SK-N-SH (cell line): ENCODE results near the gene AP1B1.

Experiments used
- EP300 ChIP-seq, 2 experiments: IDR thresholded peaks; 2 replicates each; pipeline versions ENCODE4 v1.4.0 to v1.6.1; 2012; ENCODE audit warnings: borderline replicate concordance in 1 of 2, low read depth in 1 of 2, low read length in 1 of 2
- POLR2AphosphoS5 ChIP-seq: IDR thresholded peaks from 2 replicates; pipeline ENCODE4 v1.6.1; 2012; ENCODE audit warnings: low read depth, low read length
- SMC3 ChIP-seq: IDR thresholded peaks from 2 replicates; pipeline ENCODE4 v1.6.1; 2012; ENCODE audit warnings: low read depth, low read length, improper control_type of control experiment
- TAF1 ChIP-seq: IDR thresholded peaks from 2 replicates; pipeline ENCODE4 v1.6.1; 2012; ENCODE audit warnings: low read depth, mild to moderate bottlenecking, low read length, moderate library complexity, borderline replicate concordance
- TCF12 ChIP-seq: IDR thresholded peaks from 2 replicates; pipeline ENCODE4 v1.4.0; 2012
- TF ChIP-seq, protein P1 (sequence below): IDR thresholded peaks from 2 replicates; pipeline ENCODE4 v1.4.0; 2012; ENCODE audit warnings: low read depth
- TF ChIP-seq, protein P2 (sequence below): fragments of 200-600 bp; sonication (generic); IDR thresholded peaks from 2 replicates; pipeline ENCODE4 v1.6.1; 2017; ENCODE audit warnings: antibody characterized with exemption, mild to moderate bottlenecking, moderate library complexity
- TF ChIP-seq, protein P3 (sequence below): fragments of 150-350 bp; IDR thresholded peaks from 2 replicates; pipeline ENCODE4 v1.6.1; 2017; ENCODE audit warnings: antibody characterized with exemption, low read length, low read depth, borderline replicate concordance

DNA sequence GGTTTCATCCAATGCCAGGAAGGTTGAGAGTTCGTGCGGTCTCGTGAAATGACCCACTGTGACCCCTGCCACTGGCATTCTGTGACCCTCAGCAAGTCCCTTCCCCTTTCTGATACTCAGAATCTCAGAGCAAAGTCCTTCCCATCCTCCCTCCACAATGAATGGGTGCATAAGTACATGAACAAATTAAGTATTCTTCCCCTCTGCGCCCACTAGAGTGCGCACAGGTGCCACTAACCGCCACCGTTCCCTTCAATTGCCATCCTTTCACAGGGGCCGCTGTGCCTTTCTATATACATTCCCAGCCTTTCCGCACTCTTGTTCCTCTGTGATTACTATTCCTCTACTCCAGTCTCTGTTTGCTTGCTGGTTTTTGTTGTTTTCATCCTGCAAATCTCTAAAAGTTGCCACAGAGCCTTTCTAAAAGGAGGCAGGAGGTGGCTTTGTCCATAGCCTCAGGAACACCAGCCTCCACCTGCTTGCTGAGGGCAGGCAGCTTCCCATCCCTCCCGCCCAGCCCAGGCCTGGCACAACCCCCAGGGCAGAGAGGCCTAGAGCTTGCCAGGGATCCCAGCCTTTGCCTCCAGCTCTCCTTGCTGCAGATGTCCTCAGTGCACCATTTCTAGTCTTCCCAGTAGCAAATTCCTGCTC lies 6.7 kb upstream of the AP1B1 start:
- TF ChIP-seq, protein P1, sequence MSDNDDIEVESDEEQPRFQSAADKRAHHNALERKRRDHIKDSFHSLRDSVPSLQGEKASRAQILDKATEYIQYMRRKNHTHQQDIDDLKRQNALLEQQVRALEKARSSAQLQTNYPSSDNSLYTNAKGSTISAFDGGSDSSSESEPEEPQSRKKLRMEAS, result no peak
- TF ChIP-seq, protein P2, sequence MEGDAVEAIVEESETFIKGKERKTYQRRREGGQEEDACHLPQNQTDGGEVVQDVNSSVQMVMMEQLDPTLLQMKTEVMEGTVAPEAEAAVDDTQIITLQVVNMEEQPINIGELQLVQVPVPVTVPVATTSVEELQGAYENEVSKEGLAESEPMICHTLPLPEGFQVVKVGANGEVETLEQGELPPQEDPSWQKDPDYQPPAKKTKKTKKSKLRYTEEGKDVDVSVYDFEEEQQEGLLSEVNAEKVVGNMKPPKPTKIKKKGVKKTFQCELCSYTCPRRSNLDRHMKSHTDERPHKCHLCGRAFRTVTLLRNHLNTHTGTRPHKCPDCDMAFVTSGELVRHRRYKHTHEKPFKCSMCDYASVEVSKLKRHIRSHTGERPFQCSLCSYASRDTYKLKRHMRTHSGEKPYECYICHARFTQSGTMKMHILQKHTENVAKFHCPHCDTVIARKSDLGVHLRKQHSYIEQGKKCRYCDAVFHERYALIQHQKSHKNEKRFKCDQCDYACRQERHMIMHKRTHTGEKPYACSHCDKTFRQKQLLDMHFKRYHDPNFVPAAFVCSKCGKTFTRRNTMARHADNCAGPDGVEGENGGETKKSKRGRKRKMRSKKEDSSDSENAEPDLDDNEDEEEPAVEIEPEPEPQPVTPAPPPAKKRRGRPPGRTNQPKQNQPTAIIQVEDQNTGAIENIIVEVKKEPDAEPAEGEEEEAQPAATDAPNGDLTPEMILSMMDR, result peak; percentile 85
- TF ChIP-seq TCF12 (no peak), EP300 (IDR thresholded peaks at IDR 0.05; ENCODE audit: borderline replicate concordance in 1 of 2, low read depth in 1 of 2, low read length in 1 of 2) (no peak), SMC3 (peak; percentile 87), POLR2AphosphoS5 (no peak), TAF1 (no peak)
- TF ChIP-seq, protein P3, sequence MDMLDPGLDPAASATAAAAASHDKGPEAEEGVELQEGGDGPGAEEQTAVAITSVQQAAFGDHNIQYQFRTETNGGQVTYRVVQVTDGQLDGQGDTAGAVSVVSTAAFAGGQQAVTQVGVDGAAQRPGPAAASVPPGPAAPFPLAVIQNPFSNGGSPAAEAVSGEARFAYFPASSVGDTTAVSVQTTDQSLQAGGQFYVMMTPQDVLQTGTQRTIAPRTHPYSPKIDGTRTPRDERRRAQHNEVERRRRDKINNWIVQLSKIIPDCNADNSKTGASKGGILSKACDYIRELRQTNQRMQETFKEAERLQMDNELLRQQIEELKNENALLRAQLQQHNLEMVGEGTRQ, result no peak
